ENCODE measurements around the gene SPEM2.

Gene SPEM2

GRCh38 chr17:7425316-7425715, at the start of gene SPEM2:
SPEM2 (plus strand) TSS chr17:7425616; CDS start chr17:7425689, 73 bp downstream.
- no peak for DNase-seq

GRCh38 chr17:7379134-7379533, 46.3 kb upstream of the SPEM2 start:
- DNase-seq = no peak

GRCh38 chr17:7380321-7380720, 45.1 kb upstream of the SPEM2 start:
- no peak for DNase-seq

GRCh38 chr17:7380855-7381683, 44.3 kb upstream of the SPEM2 start, which contains the start of gene TNK1:
TNK1 (plus strand) TSS chr17:7381089; CDS start chr17:7382927, 1,838 bp downstream.
- no peak for DNase-seq

- no peak for DNase-seq
Observed at GRCh38 chr17:7382901-7383300, 42.5 kb upstream of the SPEM2 start.

- no peak for DNase-seq
Observed at GRCh38 chr17:7383371-7383741, 42.1 kb upstream of the SPEM2 start.

GRCh38 chr17:7383742-7384488, 41.5 kb upstream of the SPEM2 start:
- no peak for DNase-seq

- no peak for DNase-seq
Observed at GRCh38 chr17:7384489-7385081, 40.8 kb upstream of the SPEM2 start.

GRCh38 chr17:7388856-7389255, 36.6 kb upstream of the SPEM2 start:
- no peak for DNase-seq

- DNase-seq = no peak
Observed at GRCh38 chr17:7389924-7390910, 35.2 kb upstream of the SPEM2 start.

- no peak for DNase-seq
Observed at GRCh38 chr17:7391307-7391706, 34.1 kb upstream of the SPEM2 start.

- no peak for DNase-seq
Observed at GRCh38 chr17:7392696-7393612, 32.5 kb upstream of the SPEM2 start.

- no peak for DNase-seq
Observed at GRCh38 chr17:7393613-7394451, 31.6 kb upstream of the SPEM2 start.

- peak; percentile 93 for DNase-seq
Observed at GRCh38 chr17:7394452-7395191, 30.8 kb upstream of the SPEM2 start, which contains the start of gene PLSCR3. PLSCR3 (minus strand) TSS chr17:7394525; CDS start chr17:7394110, 415 bp downstream.

GRCh38 chr17:7396147-7396546, 29.3 kb upstream of the SPEM2 start:
- DNase-seq = no peak

GRCh38 chr17:7398612-7399011, 26.8 kb upstream of the SPEM2 start:
- no peak for DNase-seq

GRCh38 chr17:7403043-7403726, 22.2 kb upstream of the SPEM2 start:
- no peak for DNase-seq

- no peak for DNase-seq
Observed at GRCh38 chr17:7403727-7403976, 21.8 kb upstream of the SPEM2 start.
